Fibroblast of lung (primary cell): Measurements from ENCODE around the gene KIF16B. TPM values are rescaled to one million over a fixed set of nuclear protein-coding genes. Genes with fewer than 3 reads are reported as not detected.

Experiments used
- DNase-seq, 2 donors: peaks; one replicate each; pipeline versions ENCODE4 v3.0.0 to v3.0.0-alpha.2; 2010; ENCODE audit warnings: low read depth in 2 of 2
- H2AFZ ChIP-seq: 2 replicates; pipeline ENCODE4 v1.5.1; 2012; ENCODE audit warnings: low read length, control low read depth, inconsistent platforms
- H3K27ac ChIP-seq: 2 replicates; pipeline ENCODE4 v1.5.1; 2011; ENCODE audit warnings: low read length, control low read depth; ENCODE audit not compliant: insufficient read depth
- H3K27me3 ChIP-seq: 2 replicates; pipeline ENCODE4 v1.5.1; 2011; ENCODE audit warnings: mild to moderate bottlenecking, low read length; ENCODE audit not compliant: control insufficient read depth, insufficient read depth
- H3K36me3 ChIP-seq: 2 replicates; pipeline ENCODE4 v1.5.1; 2011; ENCODE audit warnings: low read length; ENCODE audit not compliant: control insufficient read depth, insufficient read depth
- H3K4me1 ChIP-seq: 2 replicates; pipeline ENCODE4 v1.5.1; 2011; ENCODE audit warnings: low read length; ENCODE audit not compliant: control insufficient read depth, insufficient read depth; ENCODE audit errors: extremely low read depth
- H3K4me2 ChIP-seq: 2 replicates; pipeline ENCODE4 v1.5.1; 2011; ENCODE audit warnings: low read length, control low read depth; ENCODE audit not compliant: insufficient read depth; ENCODE audit errors: extremely low read depth
- H3K4me3 ChIP-seq, 4 experiments: fragments of 200-600 bp in 1 of 4; sonication (generic) in 1 of 4; replicated peaks in 1 of 4; 2 replicates each; pipeline ENCODE4 v1.5.1; 2011 to 2016; ENCODE audit warnings: low read length in 4 of 4, low read depth in 3 of 4, mild to moderate bottlenecking in 3 of 4, control low read depth in 2 of 4, inconsistent platforms in 1 of 4, mixed read lengths in 1 of 4; ENCODE audit not compliant: insufficient read depth in 1 of 4; ENCODE audit errors: control extremely low read depth in 1 of 4
- H3K79me2 ChIP-seq: 2 replicates; pipeline ENCODE4 v1.5.1; 2012; ENCODE audit warnings: mild to moderate bottlenecking, low read length, inconsistent platforms; ENCODE audit not compliant: control insufficient read depth, insufficient read depth
- H3K9ac ChIP-seq: 2 replicates; pipeline ENCODE4 v1.5.1; 2011; ENCODE audit warnings: mild to moderate bottlenecking, low read length, control low read depth; ENCODE audit not compliant: insufficient read depth
- H3K9me3 ChIP-seq: 2 replicates; pipeline ENCODE4 v1.5.1; 2012; ENCODE audit warnings: low read depth, low read length; ENCODE audit not compliant: control insufficient read depth, insufficient read depth
- H4K20me1 ChIP-seq: 2 replicates; pipeline ENCODE4 v1.5.1; 2011; ENCODE audit warnings: low read length; ENCODE audit not compliant: control insufficient read depth, insufficient read depth; ENCODE audit errors: extremely low read depth
- CTCF ChIP-seq, 2 donors: IDR thresholded peaks in 1 of 2; conservative IDR thresholded peaks in 1 of 2; 1 replicate in 1 of 2; 2 replicates in 1 of 2; pipeline ENCODE4 v1.5.1; 2011 to 2012; ENCODE audit warnings: low read length in 2 of 2, control low read depth in 1 of 2, inconsistent platforms in 1 of 2, low read depth in 1 of 2, mild to moderate bottlenecking in 1 of 2
- EZH2 ChIP-seq: IDR thresholded peaks from 2 replicates; pipeline ENCODE4 v1.5.1; 2012; ENCODE audit warnings: low read length, control low read depth, mild to moderate bottlenecking; ENCODE audit errors: missing control alignments
- polyA plus RNA-seq, 2 donors: library from polyadenylated mRNA; depleted of rRNA in 1 of 2; stranded (reverse) in 1 of 2; unstranded in 1 of 2; fragments of >200 nt; gene quantifications; 2 replicates each; pipeline ENCODE4 v1.2.1, GENCODE V29; 2011 to 2012; ENCODE audit warnings: missing spikeins in 1 of 2
- total RNA-seq: library from RNA; depleted of rRNA; stranded (reverse); fragments of >200 nt; gene quantifications from 2 replicates; pipeline ENCODE4 v1.2.1, GENCODE V29; 2014

Gene KIF16B
- total and polyA plus RNA-seq, 2 donors (not counting 1 experiment from before 2014, with no cell fraction given) = 7.7 to 17.3 TPM

DNA sequence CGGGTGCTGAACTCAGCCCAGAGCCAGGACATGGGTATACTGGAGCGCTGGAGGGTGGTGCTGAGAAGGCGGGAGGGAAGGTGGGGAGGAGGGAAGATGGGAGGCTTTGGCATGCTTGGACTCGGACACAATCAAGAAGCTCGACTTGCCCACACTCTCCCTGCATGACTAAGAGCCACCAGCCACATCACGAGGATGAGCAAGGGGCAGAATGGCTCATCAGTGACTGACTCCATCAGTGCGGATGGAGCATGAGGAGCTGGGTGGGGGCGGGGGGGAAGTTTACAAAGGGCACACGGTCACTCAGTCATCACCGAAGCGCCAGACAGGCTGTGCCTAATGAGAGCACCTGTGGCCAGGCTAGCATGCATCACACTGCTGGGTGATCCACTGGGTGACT is 222.8 kb downstream of the KIF16B start:
- H3K4me3 ChIP-seq = no peak overlapping the region
- H3K79me2 ChIP-seq = no peaks in the 10 kb centered on the region
- no peak overlapping the region for H3K9ac ChIP-seq
- DNase-seq = peak in 1 of 2 donors; percentile 27
- no peaks in the 10 kb centered on the region for H3K27me3 ChIP-seq
- no peaks in the 10 kb centered on the region for H4K20me1 ChIP-seq
- no peak overlapping the region for H3K4me2 ChIP-seq
- H3K4me1 ChIP-seq = no peaks in the 10 kb centered on the region
- H3K9me3 ChIP-seq = no peaks in the 10 kb centered on the region
- TF ChIP-seq CTCF (conservative IDR thresholded peaks at IDR 0.05 in 1 of 2, IDR thresholded peaks at IDR 0.05 in 1 of 2; ENCODE audit: low read depth in 1 of 2, low read length in 2 of 2) (no peak), EZH2 (no peak)
- no peaks in the 10 kb centered on the region for H3K36me3 ChIP-seq
- H3K27ac ChIP-seq = no peak overlapping the region
- H2AFZ ChIP-seq = no peak overlapping the region

GRCh38 chr20:16349523-16350260 is 223.6 kb downstream of the KIF16B start:
- Histone ChIP-seq H2AFZ (no peak overlapping the region), H3K4me2 (no peak overlapping the region), H3K27ac (no peak overlapping the region), H3K36me3 (no peaks in the 10 kb centered on the region), H4K20me1 (no peaks in the 10 kb centered on the region), H3K4me3 (no peak overlapping the region), H3K9me3 (no peaks in the 10 kb centered on the region), H3K9ac (no peak overlapping the region), H3K4me1 (no peaks in the 10 kb centered on the region), H3K79me2 (no peaks in the 10 kb centered on the region), H3K27me3 (no peaks in the 10 kb centered on the region)
- TF ChIP-seq CTCF (conservative IDR thresholded peaks at IDR 0.05 in 1 of 2, IDR thresholded peaks at IDR 0.05 in 1 of 2; ENCODE audit: low read depth in 1 of 2, low read length in 2 of 2) (no peak), EZH2 (no peak)
- peak in 1 of 2 donors; percentile 4 for DNase-seq

DNA sequence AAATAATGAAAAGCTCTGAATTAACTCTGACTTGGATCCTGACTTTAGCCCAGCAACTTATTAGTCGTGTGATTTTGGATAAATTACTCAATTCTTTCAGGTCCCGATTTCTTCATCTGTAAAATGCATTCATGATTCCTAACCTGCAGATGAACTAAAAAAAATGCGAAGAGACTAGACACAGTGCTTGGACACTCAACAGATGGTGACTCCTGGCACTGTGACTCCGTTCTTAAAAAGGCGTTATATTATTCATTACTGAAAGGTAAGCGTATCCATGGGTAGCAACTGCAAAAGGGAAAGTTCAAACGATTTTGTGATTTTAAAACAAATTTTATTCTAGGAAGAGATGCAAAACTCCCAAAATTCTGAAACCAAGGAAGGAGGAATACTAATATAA is 226.3 kb downstream of the KIF16B start:
- Histone ChIP-seq H3K27me3 (no peaks in the 10 kb centered on the region), H3K36me3 (no peaks in the 10 kb centered on the region), H3K9me3 (no peaks in the 10 kb centered on the region), H2AFZ (no peak overlapping the region), H3K27ac (no peak overlapping the region), H3K4me2 (no peak overlapping the region), H4K20me1 (no peaks in the 10 kb centered on the region), H3K79me2 (no peaks in the 10 kb centered on the region), H3K4me1 (no peaks in the 10 kb centered on the region), H3K9ac (no peak overlapping the region), H3K4me3 (no peak overlapping the region)
- no peak for DNase-seq
- TF ChIP-seq EZH2 (no peak), CTCF (conservative IDR thresholded peaks at IDR 0.05 in 1 of 2, IDR thresholded peaks at IDR 0.05 in 1 of 2; ENCODE audit: low read depth in 1 of 2, low read length in 2 of 2) (no peak)
